MM.1S (cell line): ENCODE data around the gene IL17RD.

Source experiments
- DNase-seq: peaks from one replicate; pipeline ENCODE4 v3.0.0-alpha.2; 2015
- H2AFZ ChIP-seq: fragments of 300-600 bp; sonication (generic); 2 replicates; pipeline ENCODE4 v1.6.0; 2016; ENCODE audit warnings: antibody characterized with exemption, low read length
- H3F3A ChIP-seq: fragments of 300-600 bp; sonication (generic); 2 replicates; pipeline ENCODE4 v1.6.1; 2016; ENCODE audit warnings: mild to moderate bottlenecking, antibody characterized with exemption, low read length, moderate library complexity, mixed read lengths; ENCODE audit not compliant: insufficient read depth
- H3K27ac ChIP-seq: fragments of 300-600 bp; sonication (generic); 2 replicates; pipeline ENCODE4 v1.5.1; 2016; ENCODE audit warnings: mild to moderate bottlenecking, low read length
- H3K27me3 ChIP-seq: fragments of 300-600 bp; sonication (generic); replicated peaks from 2 replicates; pipeline ENCODE4 v1.6.0; 2016; ENCODE audit warnings: low read length; ENCODE audit not compliant: insufficient read depth
- H3K36me3 ChIP-seq: fragments of 300-600 bp; sonication (generic); replicated peaks from 2 replicates; pipeline ENCODE4 v1.6.1; 2016; ENCODE audit warnings: mild to moderate bottlenecking, low read length, mixed read lengths; ENCODE audit not compliant: insufficient read depth
- H3K4me1 ChIP-seq: fragments of 300-600 bp; sonication (generic); 2 replicates; pipeline ENCODE4 v1.6.1; 2016; ENCODE audit warnings: low read length, mixed read lengths
- H3K4me2 ChIP-seq: fragments of 300-600 bp; sonication (generic); 2 replicates; pipeline ENCODE4 v1.6.0; 2016; ENCODE audit warnings: low read depth, low read length
- H3K4me3 ChIP-seq: fragments of 300-600 bp; sonication (generic); 2 replicates; pipeline ENCODE4 v1.5.1; 2016; ENCODE audit warnings: low read length, mixed read lengths
- H3K79me2 ChIP-seq: fragments of 300-600 bp; sonication (generic); 2 replicates; pipeline ENCODE4 v1.6.1; 2016; ENCODE audit warnings: mixed run types, low read length, mixed read lengths
- H3K9ac ChIP-seq: fragments of 300-600 bp; sonication (generic); 2 replicates; pipeline ENCODE4 v1.6.1; 2016; ENCODE audit warnings: low read length, mixed read lengths
- H3K9me2 ChIP-seq: fragments of 300-600 bp; sonication (generic); replicated peaks from 2 replicates; pipeline ENCODE4 v1.6.1; 2016; ENCODE audit warnings: mild to moderate bottlenecking, low read length, mixed read lengths; ENCODE audit not compliant: insufficient read depth
- H3K9me3 ChIP-seq: fragments of 300-600 bp; sonication (generic); replicated peaks from 2 replicates; pipeline ENCODE4 v1.6.1; 2016; ENCODE audit warnings: mild to moderate bottlenecking, low read length, mixed read lengths; ENCODE audit not compliant: insufficient read depth
- H4K20me1 ChIP-seq: fragments of 300-600 bp; sonication (generic); 2 replicates; pipeline ENCODE4 v1.6.1; 2016; ENCODE audit warnings: mild to moderate bottlenecking, low read length, moderate library complexity, mixed read lengths; ENCODE audit not compliant: insufficient read depth
- EZH2 ChIP-seq: fragments of 300-600 bp; sonication (generic); optimal IDR thresholded peaks from 2 replicates; pipeline ENCODE3; 2017; ENCODE audit warnings: low read depth, mild to moderate bottlenecking, antibody characterized with exemption, low read length, mixed read lengths
- EZH2phosphoT487 ChIP-seq: fragments of 300-600 bp; sonication (generic); IDR thresholded peaks from 2 replicates; pipeline ENCODE4 v1.6.1; 2018; ENCODE audit warnings: antibody characterized with exemption, low read length
- TF ChIP-seq, protein P1 (sequence below): fragments of 300-600 bp; sonication (generic); IDR thresholded peaks from 2 replicates; pipeline ENCODE4 v1.5.1; 2016; ENCODE audit warnings: antibody characterized with exemption, low read length, mixed read lengths

The IL17RD gene

DNA sequence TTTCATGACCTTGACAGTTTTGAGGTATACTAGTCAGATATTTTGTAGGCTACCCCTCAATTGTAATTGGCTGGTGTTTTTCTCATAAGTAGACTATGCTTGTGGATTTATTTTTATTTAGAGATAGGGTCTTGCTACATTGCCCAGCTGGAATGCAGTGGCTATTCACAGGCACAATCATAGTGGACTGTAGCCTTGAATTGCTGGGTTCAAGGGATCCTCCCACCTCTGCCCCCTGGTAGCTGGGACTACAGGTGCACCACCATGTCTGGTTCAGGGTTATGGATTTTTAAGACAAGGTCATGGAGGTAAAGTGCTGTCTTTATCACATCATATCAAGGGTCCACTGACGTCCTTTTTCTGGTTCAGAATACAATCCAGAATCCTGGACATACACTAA lies 10.9 kb upstream of the IL17RD start:
- Histone ChIP-seq H3K27ac (no peak overlapping the region), H3K4me2 (no peak overlapping the region), H3K9me2 (no peaks in the 10 kb centered on the region)

DNA sequence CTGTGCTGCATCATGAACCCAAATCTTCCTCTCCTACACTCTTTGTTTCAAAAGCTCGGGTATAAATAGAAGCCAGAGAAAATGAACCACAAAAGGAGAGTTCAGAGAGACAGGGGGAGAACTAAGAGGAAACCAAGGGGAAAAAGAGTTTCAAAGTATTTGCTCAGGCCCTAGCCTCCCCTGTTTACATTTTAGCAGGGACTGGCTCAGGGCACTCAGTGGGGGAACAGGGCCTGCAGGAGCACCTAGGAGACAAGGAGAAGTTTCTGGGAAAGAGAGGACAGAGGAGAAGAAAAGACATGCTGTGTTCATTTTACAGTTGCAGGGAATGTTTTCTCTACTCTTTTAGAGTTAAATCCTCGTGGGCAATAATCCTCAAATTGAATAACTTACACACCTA lies 8.5 kb upstream of the IL17RD start:
- Histone ChIP-seq H4K20me1 (no peaks in the 10 kb centered on the region), H3K9me2 (no peaks in the 10 kb centered on the region), H3K36me3 (no peaks in the 10 kb centered on the region), H3K4me2 (peak overlapping the region; percentile 55), H3F3A (peaks cover 9% of the 10 kb centered on the region), H3K27ac (peak overlapping the region; percentile 40; the same call in 1 of the 2 replicates), H2AFZ (peak overlapping the region; percentile 44; the same call in 1 of the 2 replicates), H3K4me3 (no peak overlapping the region), H3K9me3 (no peaks in the 10 kb centered on the region), H3K4me1 (peaks cover 18% of the 10 kb centered on the region), H3K9ac (no peak overlapping the region; the same call in 1 of the 2 replicates), H3K79me2 (no peaks in the 10 kb centered on the region), H3K27me3 (no peaks in the 10 kb centered on the region)
- peak; percentile 61 for DNase-seq
- TF ChIP-seq EZH2, result no peak
- TF ChIP-seq, protein P1, sequence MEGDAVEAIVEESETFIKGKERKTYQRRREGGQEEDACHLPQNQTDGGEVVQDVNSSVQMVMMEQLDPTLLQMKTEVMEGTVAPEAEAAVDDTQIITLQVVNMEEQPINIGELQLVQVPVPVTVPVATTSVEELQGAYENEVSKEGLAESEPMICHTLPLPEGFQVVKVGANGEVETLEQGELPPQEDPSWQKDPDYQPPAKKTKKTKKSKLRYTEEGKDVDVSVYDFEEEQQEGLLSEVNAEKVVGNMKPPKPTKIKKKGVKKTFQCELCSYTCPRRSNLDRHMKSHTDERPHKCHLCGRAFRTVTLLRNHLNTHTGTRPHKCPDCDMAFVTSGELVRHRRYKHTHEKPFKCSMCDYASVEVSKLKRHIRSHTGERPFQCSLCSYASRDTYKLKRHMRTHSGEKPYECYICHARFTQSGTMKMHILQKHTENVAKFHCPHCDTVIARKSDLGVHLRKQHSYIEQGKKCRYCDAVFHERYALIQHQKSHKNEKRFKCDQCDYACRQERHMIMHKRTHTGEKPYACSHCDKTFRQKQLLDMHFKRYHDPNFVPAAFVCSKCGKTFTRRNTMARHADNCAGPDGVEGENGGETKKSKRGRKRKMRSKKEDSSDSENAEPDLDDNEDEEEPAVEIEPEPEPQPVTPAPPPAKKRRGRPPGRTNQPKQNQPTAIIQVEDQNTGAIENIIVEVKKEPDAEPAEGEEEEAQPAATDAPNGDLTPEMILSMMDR, result no peak
- no peak for TF ChIP-seq EZH2phosphoT487

More for the DNA sequence above, 10.9 kb upstream of the IL17RD start:
- Histone ChIP-seq H3K4me1 (peaks cover 15% of the 10 kb centered on the region), H3K9me3 (no peaks in the 10 kb centered on the region), H3K4me3 (no peak overlapping the region), H2AFZ (no peak overlapping the region), H4K20me1 (no peaks in the 10 kb centered on the region), H3K9ac (no peak overlapping the region), H3K79me2 (no peaks in the 10 kb centered on the region), H3K27me3 (no peaks in the 10 kb centered on the region), H3F3A (peaks cover 9% of the 10 kb centered on the region), H3K36me3 (no peaks in the 10 kb centered on the region)
- DNase-seq, result no peak
- TF ChIP-seq EZH2phosphoT487 (no peak), EZH2 (no peak)
- TF ChIP-seq, protein P1, result no peak

DNA sequence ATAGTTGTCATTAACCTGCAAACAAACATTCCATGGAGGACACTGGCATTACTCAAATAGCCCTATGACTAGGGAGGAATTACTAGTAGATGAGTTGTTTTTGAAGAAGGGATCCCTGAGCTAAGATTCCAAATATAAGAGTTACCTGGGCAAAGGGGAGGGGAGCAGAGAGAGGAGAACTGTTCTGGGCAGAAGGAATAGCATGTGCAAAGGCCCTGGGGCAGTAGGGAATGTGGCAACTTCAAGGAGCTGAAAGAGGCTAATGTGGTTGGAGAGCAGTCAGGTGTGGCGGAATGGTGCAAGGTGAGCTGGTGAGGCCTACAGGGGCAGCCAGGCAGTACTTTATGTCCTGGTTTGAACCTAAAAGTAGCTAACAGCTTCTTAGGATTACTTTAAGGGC lies 5.8 kb upstream of the IL17RD start:
- H3K27ac ChIP-seq, result no peak overlapping the region
- H3K9me2 ChIP-seq, result no peaks in the 10 kb centered on the region
- TF ChIP-seq, protein P1, result no peak
- TF ChIP-seq EZH2phosphoT487 (no peak), EZH2 (no peak)
- peaks cover 9% of the 10 kb centered on the region for H3F3A ChIP-seq
- H2AFZ ChIP-seq, result no peak overlapping the region
- H3K9ac ChIP-seq, result no peak overlapping the region
- peaks cover 18% of the 10 kb centered on the region for H3K4me1 ChIP-seq
- no peaks in the 10 kb centered on the region for H3K27me3 ChIP-seq
- DNase-seq, result no peak
- no peaks in the 10 kb centered on the region for H4K20me1 ChIP-seq
- no peaks in the 10 kb centered on the region for H3K79me2 ChIP-seq
- H3K4me3 ChIP-seq, result no peak overlapping the region
- no peak overlapping the region for H3K4me2 ChIP-seq
- H3K9me3 ChIP-seq, result no peaks in the 10 kb centered on the region
- no peaks in the 10 kb centered on the region for H3K36me3 ChIP-seq
